GM18868 (cell line): Measurements from ENCODE around the gene SLC16A7.

Experiments used
- ATAC-seq: cut with Tn5 transposase; IDR thresholded peaks from one replicate; pipeline ENCODE4 v1.9.1; 2021; ENCODE audit warnings: mild to moderate bottlenecking, moderate library complexity; ENCODE audit not compliant: unreplicated experiment

SLC16A7 gene

GRCh38 chr12:59660148-59660547 lies 64.3 kb downstream of the SLC16A7 start:
- ATAC-seq = no peak

GRCh38 chr12:59660921-59661597 lies 65.2 kb downstream of the SLC16A7 start:
- no peak for ATAC-seq

GRCh38 chr12:59664495-59664894 lies 68.7 kb downstream of the SLC16A7 start:
- no peak for ATAC-seq

GRCh38 chr12:59665701-59666100 lies 69.9 kb downstream of the SLC16A7 start:
- no peak for ATAC-seq

GRCh38 chr12:59668674-59669073 lies 72.8 kb downstream of the SLC16A7 start:
- ATAC-seq = no peak

- ATAC-seq = no peak
These were observed 76.4 kb downstream of the SLC16A7 start for GRCh38 chr12:59672273-59672672.

GRCh38 chr12:59675461-59675860 lies 79.6 kb downstream of the SLC16A7 start:
- no peak for ATAC-seq

- no peak for ATAC-seq
These were observed 82.0 kb downstream of the SLC16A7 start for GRCh38 chr12:59677857-59678256.

GRCh38 chr12:59678759-59679411 lies 83.1 kb downstream of the SLC16A7 start:
- no peak for ATAC-seq

- ATAC-seq = no peak
These were observed 93.9 kb downstream of the SLC16A7 start for GRCh38 chr12:59689776-59690175.

- no peak for ATAC-seq
These were observed 99.5 kb downstream of the SLC16A7 start for GRCh38 chr12:59695379-59695778.

- ATAC-seq = no peak
These were observed 102.8 kb downstream of the SLC16A7 start for GRCh38 chr12:59698600-59698999.

- ATAC-seq = no peak
These were observed 103.8 kb downstream of the SLC16A7 start for GRCh38 chr12:59699421-59700152.

GRCh38 chr12:59700153-59700450 lies 104.3 kb downstream of the SLC16A7 start:
- ATAC-seq = no peak

- ATAC-seq = no peak
These were observed 112.2 kb downstream of the SLC16A7 start for GRCh38 chr12:59708064-59708463.

GRCh38 chr12:59708484-59708883 lies 112.7 kb downstream of the SLC16A7 start:
- no peak for ATAC-seq

GRCh38 chr12:59710004-59710628 lies 114.3 kb downstream of the SLC16A7 start:
- ATAC-seq = no peak

- ATAC-seq = no peak
These were observed 115.1 kb downstream of the SLC16A7 start for GRCh38 chr12:59710964-59711363.

GRCh38 chr12:59715434-59715833 lies 119.6 kb downstream of the SLC16A7 start:
- ATAC-seq = no peak

GRCh38 chr12:59716043-59716442 lies 120.2 kb downstream of the SLC16A7 start:
- ATAC-seq = no peak

GRCh38 chr12:59717436-59717835 lies 121.6 kb downstream of the SLC16A7 start:
- no peak for ATAC-seq

GRCh38 chr12:59719701-59720100 lies 123.9 kb downstream of the SLC16A7 start:
- ATAC-seq = no peak
